Liver (tissue), 3 donors: ENCODE measurements around the gene PCMT1.
"Not testable (repeated sequence)": the region's sequence is repeated elsewhere in the genome, so short reads cannot be mapped to it uniquely, and the experiment has no call there.

Source experiments
- CTCF ChIP-seq: fragments of 150-350 bp; IDR thresholded peaks from 2 replicates; pipeline ENCODE4 v1.5.1; 2017; ENCODE audit warnings: improper control_type of control experiment, low read depth, low read length; ENCODE audit not compliant: missing input control
- GABPA ChIP-seq, 2 donors: IDR thresholded peaks in 1 of 2; conservative IDR thresholded peaks in 1 of 2; 2 replicates each; pipeline ENCODE4 v1.6.1; 2016; ENCODE audit warnings: antibody characterized with exemption in 2 of 2, mild to moderate bottlenecking in 1 of 2, moderate library complexity in 1 of 2
- JUND ChIP-seq, 2 donors: IDR thresholded peaks; 2 replicates each; pipeline ENCODE4 v1.6.1; 2016; ENCODE audit warnings: antibody characterized with exemption in 2 of 2
- MAX ChIP-seq: IDR thresholded peaks from 2 replicates; pipeline ENCODE4 v1.6.1; 2016; ENCODE audit warnings: antibody characterized with exemption
- RAD21 ChIP-seq, 2 donors: IDR thresholded peaks; 2 replicates each; pipeline ENCODE4 v1.6.1; 2016; ENCODE audit warnings: antibody characterized with exemption in 2 of 2, mild to moderate bottlenecking in 2 of 2
- ZBTB33 ChIP-seq: IDR thresholded peaks from 2 replicates; pipeline ENCODE4 v1.6.1; 2016; ENCODE audit warnings: antibody characterized with exemption
- donor health status: healthy.
- donor health status: healthy.

GRCh38 chr6:149854017-149854416 lies 104.5 kb downstream of the PCMT1 start:
- not testable (repeated sequence) for TF ChIP-seq GABPA (IDR thresholded peaks at IDR 0.05 in 1 of 2, conservative IDR thresholded peaks at IDR 0.05 in 1 of 2); RAD21 (IDR thresholded peaks at IDR 0.05); MAX; CTCF; JUND (IDR thresholded peaks at IDR 0.05); ZBTB33
